DMS114 treated with DMSO at 0.1 percent for 48 hours (cell line): Measurements from ENCODE around the gene PSD.
"Not testable (repeated sequence)": the region's sequence is repeated elsewhere in the genome, so short reads cannot be mapped to it uniquely, and the experiment has no call there.

Experiments used
- DNase-seq: peaks from one replicate; lab custom pipeline; 2025; ENCODE audit not compliant: unreplicated experiment; lab: John Stamatoyannopoulos, UW

Gene PSD

GRCh38 chr10:102418622-102419268 is at the start of gene PSD:
Gene PSD, minus strand, starts transcription at chr10:102418785. Its CDS starts 1,747 bp downstream, at chr10:102417038.
- no peak for DNase-seq

GRCh38 chr10:102467971-102468438 is 49.4 kb upstream of the PSD start:
- no peak for DNase-seq

- no peak for DNase-seq
Measured at GRCh38 chr10:102467318-102467717, 48.7 kb upstream of the PSD start.

GRCh38 chr10:102465466-102465865 is 46.9 kb upstream of the PSD start:
- DNase-seq = no peak

GRCh38 chr10:102463983-102464382 is 45.4 kb upstream of the PSD start:
- no peak for DNase-seq

- DNase-seq = no peak
Measured at GRCh38 chr10:102462512-102463054, 44.0 kb upstream of the PSD start.

GRCh38 chr10:102461187-102462054 is 42.8 kb upstream of the PSD start:
- DNase-seq = peak; percentile 81

- DNase-seq = no peak
Measured at GRCh38 chr10:102460836-102461186, 42.2 kb upstream of the PSD start.

GRCh38 chr10:102458656-102459055 is 40.1 kb upstream of the PSD start:
- DNase-seq = no peak

- no peak for DNase-seq
Measured at GRCh38 chr10:102457591-102458150, 39.1 kb upstream of the PSD start.

GRCh38 chr10:102455893-102456471 is 37.4 kb upstream of the PSD start:
- no peak for DNase-seq

GRCh38 chr10:102454662-102455487 is 36.3 kb upstream of the PSD start:
- not testable (repeated sequence) for DNase-seq

GRCh38 chr10:102453502-102453901 is 34.9 kb upstream of the PSD start:
- no peak for DNase-seq

GRCh38 chr10:102452672-102453340 is 34.2 kb upstream of the PSD start:
- no peak for DNase-seq

GRCh38 chr10:102451105-102451969 is 32.8 kb upstream of the PSD start, which contains the start of gene C10orf95:
Gene C10orf95, minus strand, starts transcription at chr10:102451543. Its CDS starts 450 bp downstream, at chr10:102451093.
- no peak for DNase-seq

GRCh38 chr10:102450374-102451104 is 32.0 kb upstream of the PSD start:
- peak; percentile 66 for DNase-seq

- no peak for DNase-seq
Measured at GRCh38 chr10:102450124-102450373, 31.5 kb upstream of the PSD start.

- peak; percentile 29 for DNase-seq
Measured at GRCh38 chr10:102449321-102450123, 30.9 kb upstream of the PSD start.
